Measurements from ENCODE around the gene NFE2L1.
"Not testable (repeated sequence)": the region's sequence is repeated elsewhere in the genome, so short reads cannot be mapped to it uniquely, and the experiment has no call there.

Gene NFE2L1

GRCh38 chr17:48051283-48051682 is 3.1 kb downstream of the NFE2L1 start:
- no peak for DNase-seq

- DNase-seq: peak; percentile 82
These were observed 3.7 kb downstream of the NFE2L1 start for GRCh38 chr17:48051706-48052486.

GRCh38 chr17:48052956-48053757 is 5.0 kb downstream of the NFE2L1 start:
- DNase-seq: peak; percentile 57

- DNase-seq: no peak
These were observed 5.6 kb downstream of the NFE2L1 start for GRCh38 chr17:48053758-48054237.

- peak; percentile 69 for DNase-seq
These were observed 6.4 kb downstream of the NFE2L1 start for GRCh38 chr17:48054238-48055185.

- DNase-seq: peak; percentile 92
These were observed 7.5 kb downstream of the NFE2L1 start for GRCh38 chr17:48055531-48056245.

- no peak for DNase-seq
These were observed 8.1 kb downstream of the NFE2L1 start for GRCh38 chr17:48056246-48056745.

GRCh38 chr17:48056879-48057278 is 8.7 kb downstream of the NFE2L1 start:
- DNase-seq: no peak

- no peak for DNase-seq
These were observed 9.5 kb downstream of the NFE2L1 start for GRCh38 chr17:48057626-48058025.

GRCh38 chr17:48058393-48059124 is 10.4 kb downstream of the NFE2L1 start:
- DNase-seq: no peak

GRCh38 chr17:48059125-48059668 is 11.0 kb downstream of the NFE2L1 start:
- no peak for DNase-seq

GRCh38 chr17:48060249-48060648 is 12.1 kb downstream of the NFE2L1 start:
- no peak for DNase-seq

GRCh38 chr17:48062273-48062672 is 14.1 kb downstream of the NFE2L1 start:
- no peak for DNase-seq

- no peak for DNase-seq
These were observed 16.5 kb downstream of the NFE2L1 start for GRCh38 chr17:48064638-48065037.

GRCh38 chr17:48066192-48066591 is 18.0 kb downstream of the NFE2L1 start:
- DNase-seq: no peak

GRCh38 chr17:48066656-48067055 is 18.5 kb downstream of the NFE2L1 start:
- no peak for DNase-seq

- DNase-seq: no peak
These were observed 19.1 kb downstream of the NFE2L1 start for GRCh38 chr17:48067245-48067644.

- not testable (repeated sequence) for DNase-seq
These were observed 19.6 kb downstream of the NFE2L1 start for GRCh38 chr17:48067808-48068207.

GRCh38 chr17:48068491-48068961 is 20.4 kb downstream of the NFE2L1 start:
- DNase-seq: peak; percentile 57

- DNase-seq: no peak
These were observed 22.0 kb downstream of the NFE2L1 start for GRCh38 chr17:48070195-48070594.

GRCh38 chr17:48071654-48072053 is 23.5 kb downstream of the NFE2L1 start:
- no peak for DNase-seq
